ENCODE measurements around the gene KCNC1. TPM values are rescaled to one million over a fixed set of nuclear protein-coding genes. Genes with fewer than 3 reads are reported as not detected.

The KCNC1 gene
- total RNA-seq, 1 experiment from 2014 or later, result 0.04 TPM

GRCh38 chr11:17687946-17688670, 46.5 kb upstream of the KCNC1 start:
- Histone ChIP-seq H3K23me2 (ENCODE audit: insufficient read length, low read depth, low read length, poor library complexity, severe bottlenecking) (no peaks in the 10 kb centered on the region), H3K14ac (ENCODE audit: insufficient read depth, low read length) (no peak overlapping the region), H3K4me1 (ENCODE audit: insufficient read depth, low read length) (no peaks in the 10 kb centered on the region), H2BK5ac (ENCODE audit: insufficient read length, low read length) (no peak overlapping the region), H3K9me3 (ENCODE audit: control insufficient read depth, low read depth, low read length) (no peaks in the 10 kb centered on the region), H2BK20ac (ENCODE audit: low read depth, low read length, poor library complexity, severe bottlenecking) (no peak overlapping the region), H3K9ac (ENCODE audit: extremely low read depth, insufficient read length, low read length) (no peak overlapping the region), H2AK5ac (ENCODE audit: insufficient read length, low read length) (no peak overlapping the region), H3K27me3 (ENCODE audit: insufficient read depth, low read length) (no peaks in the 10 kb centered on the region), H3K23ac (ENCODE audit: insufficient read length, low read depth, low read length) (no peak overlapping the region), H2BK15ac (ENCODE audit: low read depth, low read length) (no peak overlapping the region), H3T11ph (ENCODE audit: low read length) (no peak overlapping the region), H2BK12ac (ENCODE audit: insufficient read length, low read depth, low read length) (no peak overlapping the region), H4K20me1 (ENCODE audit: control insufficient read depth, insufficient read depth, insufficient read length) (no peaks in the 10 kb centered on the region), H2AFZ (ENCODE audit: low read length) (no peak overlapping the region), H3K4me2 (ENCODE audit: insufficient read depth, insufficient read length, low read length) (no peak overlapping the region), H3K79me1 (ENCODE audit: insufficient read depth, low read depth, low read length, poor library complexity, severe bottlenecking) (no peaks in the 10 kb centered on the region), H3K18ac (ENCODE audit: insufficient read length, low read depth, low read length) (no peak overlapping the region), H3K4ac (ENCODE audit: low read depth, low read length) (no peak overlapping the region), H3K56ac (ENCODE audit: insufficient read length, low read depth, low read length) (no peak overlapping the region), H3K27ac (ENCODE audit: insufficient read length, low read depth, low read length) (no peak overlapping the region), H2BK120ac (ENCODE audit: low read depth, low read length, poor library complexity, severe bottlenecking) (no peak overlapping the region), H4K5ac (ENCODE audit: insufficient read length, low read depth, low read length) (no peak overlapping the region), H3K79me2 (ENCODE audit: insufficient read depth, low read length) (no peaks in the 10 kb centered on the region), H4K8ac (replicated peaks; ENCODE audit: insufficient read length, low read depth, low read length) (no peak overlapping the region), H4K91ac (ENCODE audit: insufficient read length, low read depth, low read length) (no peak overlapping the region)
- no peak for DNase-seq
- Mint-ChIP-seq H3K4me3 (no peak overlapping the region), H3K27me3 (ENCODE audit: low read depth) (peaks cover 42% of the 10 kb centered on the region), H3K4me1 (peaks cover 0 to 6% of the 10 kb centered on the region in 2 experiments; a peak in 1 of 4 replicates), H3K9me3 (no peaks in the 10 kb centered on the region), H3K27ac (no peak overlapping the region), H3K36me3 (ENCODE audit: insufficient read depth in 1 of 3, low read depth in 3 of 3) (no peaks in the 10 kb centered on the region)
- no CpG with 5 or more reads among the region's 18 CpGs for WGBS (ENCODE audit: extremely low coverage, insufficient read length, low lambda C conversion rate)
- no peak for TF ChIP-seq CTCF (conservative IDR thresholded peaks at IDR 0.05)
